ENCODE measurements around the gene PGGHG.
"Not testable (repeated sequence)": the region's sequence is repeated elsewhere in the genome, so short reads cannot be mapped to it uniquely, and the experiment has no call there.

PGGHG gene

GRCh38 chr11:285021-285893 lies 3.7 kb upstream of the PGGHG start:
- H3K9me3 ChIP-seq (ENCODE audit: low read length) = no peaks in the 10 kb centered on the region
- peaks cover 10% of the 10 kb centered on the region for H3K4me1 ChIP-seq (ENCODE audit: insufficient read depth, low read length)
- H3K27me3 ChIP-seq (ENCODE audit: insufficient read depth, low read length) = no peaks in the 10 kb centered on the region
- no peak overlapping the region for H3K4me3 ChIP-seq (ENCODE audit: low read length)
- no peaks in the 10 kb centered on the region for H3K36me3 ChIP-seq (ENCODE audit: insufficient read depth, low read length)
- no peak overlapping the region for H2AFZ ChIP-seq (ENCODE audit: low read depth, low read length)

GRCh38 chr11:285894-286220 lies 3.1 kb upstream of the PGGHG start:
- Histone ChIP-seq H2AFZ (ENCODE audit: low read depth, low read length) (no peak overlapping the region), H3K9me3 (ENCODE audit: low read length) (no peaks in the 10 kb centered on the region), H3K27me3 (ENCODE audit: insufficient read depth, low read length) (no peaks in the 10 kb centered on the region), H3K36me3 (ENCODE audit: insufficient read depth, low read length) (no peaks in the 10 kb centered on the region), H3K4me3 (ENCODE audit: low read length) (no peak overlapping the region), H3K4me1 (ENCODE audit: insufficient read depth, low read length) (peaks cover 10% of the 10 kb centered on the region)

GRCh38 chr11:286977-287820 lies 1.7 kb upstream of the PGGHG start:
- H3K9me3 ChIP-seq (ENCODE audit: low read length); H3K27me3 ChIP-seq (ENCODE audit: insufficient read depth, low read length); H3K4me3 ChIP-seq (ENCODE audit: low read length): not testable (repeated sequence)

GRCh38 chr11:287821-288477 lies 977 bp upstream of the PGGHG start:
- Histone ChIP-seq H2AFZ (ENCODE audit: low read depth, low read length) (peak overlapping the region; percentile 84), H3K4me3 (ENCODE audit: low read length) (peak overlapping the region; percentile 51), H3K27me3 (ENCODE audit: insufficient read depth, low read length) (no peaks in the 10 kb centered on the region), H3K36me3 (ENCODE audit: insufficient read depth, low read length) (no peaks in the 10 kb centered on the region), H3K4me1 (ENCODE audit: insufficient read depth, low read length) (peaks cover 10% of the 10 kb centered on the region), H3K9me3 (ENCODE audit: low read length) (no peaks in the 10 kb centered on the region)

More at GRCh38 chr11:286977-287820, 1.7 kb upstream of the PGGHG start:
- not testable (repeated sequence) for H3K4me1 ChIP-seq (ENCODE audit: insufficient read depth, low read length); H3K36me3 ChIP-seq (ENCODE audit: insufficient read depth, low read length); H2AFZ ChIP-seq (ENCODE audit: low read depth, low read length)

- no peaks in the 10 kb centered on the region for H3K9me3 ChIP-seq (ENCODE audit: low read length)
- H3K4me1 ChIP-seq (ENCODE audit: insufficient read depth, low read length) = peaks cover 10% of the 10 kb centered on the region
- H3K36me3 ChIP-seq (ENCODE audit: insufficient read depth, low read length) = peaks cover 3% of the 10 kb centered on the region
- H2AFZ ChIP-seq (ENCODE audit: low read depth, low read length) = no peak overlapping the region
- no peaks in the 10 kb centered on the region for H3K27me3 ChIP-seq (ENCODE audit: insufficient read depth, low read length)
- H3K4me3 ChIP-seq (ENCODE audit: low read length) = peak overlapping the region; percentile 27
Measured at GRCh38 chr11:289398-289711, 429 bp downstream of the PGGHG start.

- Histone ChIP-seq H3K4me1 (ENCODE audit: insufficient read depth, low read length) (peaks cover 10% of the 10 kb centered on the region), H3K36me3 (ENCODE audit: insufficient read depth, low read length) (peaks cover 3% of the 10 kb centered on the region), H3K9me3 (ENCODE audit: low read length) (no peaks in the 10 kb centered on the region), H3K27me3 (ENCODE audit: insufficient read depth, low read length) (no peaks in the 10 kb centered on the region), H3K4me3 (ENCODE audit: low read length) (peak overlapping the region; percentile 27), H2AFZ (ENCODE audit: low read depth, low read length) (no peak overlapping the region)
Measured at GRCh38 chr11:289712-290620, 1.0 kb downstream of the PGGHG start.

- H3K4me3 ChIP-seq (ENCODE audit: low read length) = no peak overlapping the region
- no peak overlapping the region for H2AFZ ChIP-seq (ENCODE audit: low read depth, low read length)
- peaks cover 10% of the 10 kb centered on the region for H3K4me1 ChIP-seq (ENCODE audit: insufficient read depth, low read length)
- H3K27me3 ChIP-seq (ENCODE audit: insufficient read depth, low read length) = no peaks in the 10 kb centered on the region
- no peaks in the 10 kb centered on the region for H3K9me3 ChIP-seq (ENCODE audit: low read length)
- H3K36me3 ChIP-seq (ENCODE audit: insufficient read depth, low read length) = peaks cover 3% of the 10 kb centered on the region
Measured at GRCh38 chr11:290621-291231, 1.8 kb downstream of the PGGHG start.

GRCh38 chr11:291281-292210 lies 2.6 kb downstream of the PGGHG start:
- Histone ChIP-seq H3K4me3 (ENCODE audit: low read length) (no peak overlapping the region), H3K36me3 (ENCODE audit: insufficient read depth, low read length) (peaks cover 3% of the 10 kb centered on the region), H3K27me3 (ENCODE audit: insufficient read depth, low read length) (no peaks in the 10 kb centered on the region), H2AFZ (ENCODE audit: low read depth, low read length) (no peak overlapping the region), H3K9me3 (ENCODE audit: low read length) (no peaks in the 10 kb centered on the region), H3K4me1 (ENCODE audit: insufficient read depth, low read length) (peaks cover 10% of the 10 kb centered on the region)

GRCh38 chr11:292211-293121 lies 3.5 kb downstream of the PGGHG start:
- H3K4me3 ChIP-seq (ENCODE audit: low read length) = no peak overlapping the region
- no peak overlapping the region for H2AFZ ChIP-seq (ENCODE audit: low read depth, low read length)
- H3K4me1 ChIP-seq (ENCODE audit: insufficient read depth, low read length) = peaks cover 10% of the 10 kb centered on the region
- peaks cover 3% of the 10 kb centered on the region for H3K36me3 ChIP-seq (ENCODE audit: insufficient read depth, low read length)
- H3K27me3 ChIP-seq (ENCODE audit: insufficient read depth, low read length) = no peaks in the 10 kb centered on the region
- no peaks in the 10 kb centered on the region for H3K9me3 ChIP-seq (ENCODE audit: low read length)

- H3K36me3 ChIP-seq (ENCODE audit: insufficient read depth, low read length) = peaks cover 3% of the 10 kb centered on the region
- peaks cover 8% of the 10 kb centered on the region for H3K4me1 ChIP-seq (ENCODE audit: insufficient read depth, low read length)
- no peaks in the 10 kb centered on the region for H3K9me3 ChIP-seq (ENCODE audit: low read length)
- no peak overlapping the region for H3K4me3 ChIP-seq (ENCODE audit: low read length)
- no peaks in the 10 kb centered on the region for H3K27me3 ChIP-seq (ENCODE audit: insufficient read depth, low read length)
- no peak overlapping the region for H2AFZ ChIP-seq (ENCODE audit: low read depth, low read length)
Measured at GRCh38 chr11:293271-293851, 4.4 kb downstream of the PGGHG start.

Data from neuron (in vitro differentiated cells).